H9 (cell line): ENCODE data around the gene MYO1E. TPM values are rescaled to one million over a fixed set of nuclear protein-coding genes. Genes with fewer than 3 reads are reported as not detected.

Source experiments
- DNase-seq: peaks from one replicate; pipeline ENCODE4 v3.0.0-alpha.2; 2017
- H2AFZ ChIP-seq: one replicate; pipeline ENCODE4 v1.6.1; 2013; ENCODE audit warnings: mild to moderate bottlenecking, low read length, control low read depth, moderate library complexity
- H2AK5ac ChIP-seq: 2 replicates; pipeline ENCODE4 v1.6.1; 2013; ENCODE audit warnings: low read length, control low read depth, mixed read lengths; ENCODE audit not compliant: insufficient read length
- H2BK120ac ChIP-seq: one replicate; pipeline ENCODE4 v1.6.1; 2013; ENCODE audit warnings: low read depth, mild to moderate bottlenecking, low read length, control low read depth, inconsistent platforms; ENCODE audit not compliant: poor library complexity, severe bottlenecking
- H2BK12ac ChIP-seq: 2 replicates; pipeline ENCODE4 v1.6.1; 2013; ENCODE audit warnings: low read length, control low read depth, mixed read lengths, low read depth; ENCODE audit not compliant: insufficient read length
- H2BK15ac ChIP-seq: 2 replicates; pipeline ENCODE4 v1.6.1; 2013; ENCODE audit warnings: low read depth, low read length, control low read depth
- H2BK20ac ChIP-seq: one replicate; pipeline ENCODE4 v1.6.1; 2013; ENCODE audit warnings: low read depth, mild to moderate bottlenecking, low read length, control low read depth, inconsistent platforms; ENCODE audit not compliant: poor library complexity, severe bottlenecking
- H2BK5ac ChIP-seq: 2 replicates; pipeline ENCODE4 v1.6.1; 2013; ENCODE audit warnings: low read length, control low read depth, mixed read lengths; ENCODE audit not compliant: insufficient read length
- H3K14ac ChIP-seq: 2 replicates; pipeline ENCODE4 v1.6.1; 2013; ENCODE audit warnings: low read length, control low read depth; ENCODE audit not compliant: insufficient read depth
- H3K18ac ChIP-seq: 2 replicates; pipeline ENCODE4 v1.6.1; 2013; ENCODE audit warnings: low read depth, mild to moderate bottlenecking, mixed read lengths, low read length, control low read depth; ENCODE audit not compliant: insufficient read length
- H3K23ac ChIP-seq: 2 replicates; pipeline ENCODE4 v1.6.1; 2013; ENCODE audit warnings: low read length, control low read depth, mixed read lengths, low read depth; ENCODE audit not compliant: insufficient read length
- H3K23me2 ChIP-seq: 2 replicates; pipeline ENCODE4 v1.6.1; 2013; ENCODE audit warnings: low read depth, mild to moderate bottlenecking, mixed read lengths, low read length, control low read depth; ENCODE audit not compliant: insufficient read length, poor library complexity, severe bottlenecking
- H3K27ac ChIP-seq: 2 replicates; pipeline ENCODE4 v1.5.1; 2013; ENCODE audit warnings: low read length, control low read depth, mixed read lengths, low read depth; ENCODE audit not compliant: insufficient read length
- H3K27me3 ChIP-seq: 2 replicates; pipeline ENCODE4 v1.6.1; 2013; ENCODE audit warnings: low read length, control low read depth, inconsistent platforms; ENCODE audit not compliant: insufficient read depth
- H3K4ac ChIP-seq: 2 replicates; pipeline ENCODE4 v1.6.1; 2013; ENCODE audit warnings: low read depth, mild to moderate bottlenecking, control low read depth, inconsistent platforms, low read length, moderate library complexity
- H3K4me1 ChIP-seq: 2 replicates; pipeline ENCODE4 v1.6.1; 2013; ENCODE audit warnings: low read length, control low read depth, inconsistent platforms; ENCODE audit not compliant: insufficient read depth
- H3K4me2 ChIP-seq: 2 replicates; pipeline ENCODE4 v1.6.1; 2013; ENCODE audit warnings: low read length, control low read depth, mixed read lengths; ENCODE audit not compliant: insufficient read length, insufficient read depth
- H3K56ac ChIP-seq: 2 replicates; pipeline ENCODE4 v1.6.1; 2013; ENCODE audit warnings: low read depth, mild to moderate bottlenecking, mixed read lengths, low read length, control low read depth; ENCODE audit not compliant: insufficient read length
- H3K79me1 ChIP-seq: 2 replicates; pipeline ENCODE4 v1.6.1; 2013; ENCODE audit warnings: low read depth, mild to moderate bottlenecking, moderate library complexity, low read length, control low read depth, inconsistent platforms; ENCODE audit not compliant: insufficient read depth, poor library complexity, severe bottlenecking
- H3K79me2 ChIP-seq: 2 replicates; pipeline ENCODE4 v1.6.1; 2013; ENCODE audit warnings: low read length, control low read depth, inconsistent platforms; ENCODE audit not compliant: insufficient read depth
- H3K9ac ChIP-seq: 2 replicates; pipeline ENCODE4 v1.6.1; 2013; ENCODE audit warnings: low read length, control low read depth, mixed read lengths; ENCODE audit not compliant: insufficient read length; ENCODE audit errors: extremely low read depth
- H3K9me3 ChIP-seq: one replicate; pipeline ENCODE4 v1.6.1; 2013; ENCODE audit warnings: low read depth, low read length, inconsistent platforms; ENCODE audit not compliant: control insufficient read depth
- H3T11ph ChIP-seq: one replicate; pipeline ENCODE4 v1.6.1; 2013; ENCODE audit warnings: mild to moderate bottlenecking, low read length, control low read depth, inconsistent platforms
- H4K20me1 ChIP-seq: one replicate; pipeline ENCODE4 v1.6.1; 2013; ENCODE audit not compliant: control insufficient read depth, insufficient read length, insufficient read depth
- H4K5ac ChIP-seq: 2 replicates; pipeline ENCODE4 v1.6.1; 2013; ENCODE audit warnings: low read depth, mild to moderate bottlenecking, mixed read lengths, low read length, control low read depth; ENCODE audit not compliant: insufficient read length
- H4K8ac ChIP-seq: replicated peaks from 2 replicates; pipeline ENCODE4 v1.6.1; 2013; ENCODE audit warnings: low read length, control low read depth, mixed read lengths, low read depth; ENCODE audit not compliant: insufficient read length
- H4K91ac ChIP-seq: 2 replicates; pipeline ENCODE4 v1.6.1; 2013; ENCODE audit warnings: low read depth, mild to moderate bottlenecking, moderate library complexity, mixed read lengths, low read length, control low read depth; ENCODE audit not compliant: insufficient read length
- H3K27ac Mint-ChIP-seq, 3 experiments: 2 replicates in 2 of 3; 3 replicates in 1 of 3; pipeline ENCODE4 v1.8.0; 2020 to 2021; ENCODE audit warnings: mixed read lengths in 3 of 3, mild to moderate bottlenecking in 1 of 3, moderate library complexity in 1 of 3
- H3K27me3 Mint-ChIP-seq: 2 replicates; pipeline ENCODE4 v1.8.0; 2021; ENCODE audit warnings: low read depth, mild to moderate bottlenecking, moderate library complexity, mixed read lengths
- H3K36me3 Mint-ChIP-seq, 3 experiments: 2 replicates in 2 of 3; 3 replicates in 1 of 3; pipeline ENCODE4 v1.8.0; 2020 to 2021; ENCODE audit warnings: low read depth in 3 of 3, mixed read lengths in 3 of 3; ENCODE audit not compliant: insufficient read depth in 1 of 3
- H3K4me1 Mint-ChIP-seq, 2 experiments: 2 replicates each; pipeline ENCODE4 v1.8.0; 2020; ENCODE audit warnings: mixed read lengths in 2 of 2
- H3K4me3 Mint-ChIP-seq, 2 experiments: 2 replicates in 1 of 2; 3 replicates in 1 of 2; pipeline ENCODE4 v1.8.0; 2020 to 2021; ENCODE audit warnings: mild to moderate bottlenecking in 2 of 2, mixed read lengths in 2 of 2, moderate library complexity in 1 of 2
- H3K9me3 Mint-ChIP-seq, 2 experiments: 2 replicates in 1 of 2; 3 replicates in 1 of 2; pipeline ENCODE4 v1.8.0; 2020; ENCODE audit warnings: mild to moderate bottlenecking in 2 of 2, mixed read lengths in 2 of 2, moderate library complexity in 1 of 2
- WGBS: extraction: QIAGEN DNeasy Blood & Tissue Kit; methylation state at CpG from one replicate; pipeline ENCODE4 v1.1.7; 2013; ENCODE audit warnings: missing lambda C conversion rate, low lambda C conversion rate, mixed read lengths; ENCODE audit not compliant: insufficient read length; ENCODE audit errors: extremely low coverage; 5-methylcytosine and 5-hydroxymethylcytosine counted together
- total RNA-seq: library from RNA; stranded (reverse); gene quantifications from 2 replicates; pipeline ENCODE4 v1.2.1, GENCODE V29; 2021
- TF ChIP-seq, protein P1 (sequence below): fragments of 200-600 bp; sonication (generic); conservative IDR thresholded peaks from 3 replicates; pipeline ENCODE4 v1.8.0; 2021; ENCODE audit warnings: antibody characterized with exemption, mild to moderate bottlenecking

Gene MYO1E
- total RNA-seq, 1 experiment from 2014 or later, result 235 TPM

DNA sequence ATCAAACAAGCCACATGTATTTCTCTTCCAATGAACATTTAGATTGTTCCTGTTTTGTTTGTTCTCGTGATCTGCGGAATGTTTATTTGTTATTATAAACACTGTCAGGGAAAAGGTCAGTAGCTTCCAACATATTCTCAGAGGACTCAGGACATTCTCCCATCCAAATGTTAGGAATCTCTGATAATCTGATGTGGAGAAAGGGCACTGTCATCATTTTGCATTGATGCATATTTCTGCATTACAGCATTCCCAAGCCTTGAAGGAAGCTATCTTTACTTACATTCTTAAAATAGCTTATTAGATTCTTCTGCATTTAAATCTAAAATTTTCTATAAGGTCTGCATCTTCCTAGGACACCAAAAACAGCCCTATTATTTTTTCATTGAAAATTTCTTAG lies 10.3 kb downstream of the MYO1E start:
- no peak overlapping the region for H2BK120ac ChIP-seq
- H2BK15ac ChIP-seq, result no peak overlapping the region
- peaks cover 10% of the 10 kb centered on the region for H3K79me1 ChIP-seq
- H4K20me1 ChIP-seq, result no peaks in the 10 kb centered on the region
- H3K14ac ChIP-seq, result no peak overlapping the region
- no CpG with 5 or more reads among the region's 2 CpGs for WGBS
- H3K4me3 Mint-ChIP-seq, result no peak overlapping the region
- no peak overlapping the region for H2AFZ ChIP-seq
- H3K23ac ChIP-seq, result no peak overlapping the region
- no peak overlapping the region for H4K91ac ChIP-seq
- H3K27ac ChIP-seq, result no peak overlapping the region
- H4K5ac ChIP-seq, result no peak overlapping the region
- H3K4me1 Mint-ChIP-seq, result peaks cover 25 to 29% of the 10 kb centered on the region in 2 experiments
- H3K23me2 ChIP-seq, result no peaks in the 10 kb centered on the region
- H3K56ac ChIP-seq, result no peak overlapping the region
- H3K27me3 Mint-ChIP-seq, result no peaks in the 10 kb centered on the region
- H3K4me1 ChIP-seq, result no peaks in the 10 kb centered on the region
- H2AK5ac ChIP-seq, result no peak overlapping the region
- peaks cover 11% of the 10 kb centered on the region; the same call in 1 of the 2 replicates for H3K79me2 ChIP-seq
- H3K9me3 Mint-ChIP-seq, result no peaks in the 10 kb centered on the region
- no peak overlapping the region for H3K4me2 ChIP-seq
- TF ChIP-seq, protein P1, sequence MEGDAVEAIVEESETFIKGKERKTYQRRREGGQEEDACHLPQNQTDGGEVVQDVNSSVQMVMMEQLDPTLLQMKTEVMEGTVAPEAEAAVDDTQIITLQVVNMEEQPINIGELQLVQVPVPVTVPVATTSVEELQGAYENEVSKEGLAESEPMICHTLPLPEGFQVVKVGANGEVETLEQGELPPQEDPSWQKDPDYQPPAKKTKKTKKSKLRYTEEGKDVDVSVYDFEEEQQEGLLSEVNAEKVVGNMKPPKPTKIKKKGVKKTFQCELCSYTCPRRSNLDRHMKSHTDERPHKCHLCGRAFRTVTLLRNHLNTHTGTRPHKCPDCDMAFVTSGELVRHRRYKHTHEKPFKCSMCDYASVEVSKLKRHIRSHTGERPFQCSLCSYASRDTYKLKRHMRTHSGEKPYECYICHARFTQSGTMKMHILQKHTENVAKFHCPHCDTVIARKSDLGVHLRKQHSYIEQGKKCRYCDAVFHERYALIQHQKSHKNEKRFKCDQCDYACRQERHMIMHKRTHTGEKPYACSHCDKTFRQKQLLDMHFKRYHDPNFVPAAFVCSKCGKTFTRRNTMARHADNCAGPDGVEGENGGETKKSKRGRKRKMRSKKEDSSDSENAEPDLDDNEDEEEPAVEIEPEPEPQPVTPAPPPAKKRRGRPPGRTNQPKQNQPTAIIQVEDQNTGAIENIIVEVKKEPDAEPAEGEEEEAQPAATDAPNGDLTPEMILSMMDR, result no peak
- no peak overlapping the region for H4K8ac ChIP-seq
- H2BK12ac ChIP-seq, result no peak overlapping the region
- H3K9me3 ChIP-seq, result no peaks in the 10 kb centered on the region
- no peak overlapping the region for H2BK20ac ChIP-seq
- H3K36me3 Mint-ChIP-seq, result peaks cover 12 to 38% (median 15%) of the 10 kb centered on the region in 3 experiments
- H3K18ac ChIP-seq, result no peak overlapping the region
- DNase-seq, result no peak
- no peaks in the 10 kb centered on the region for H3K27me3 ChIP-seq
- H2BK5ac ChIP-seq, result no peak overlapping the region
- H3T11ph ChIP-seq, result no peak overlapping the region
- H3K4ac ChIP-seq, result no peak overlapping the region
- H3K9ac ChIP-seq, result no peak overlapping the region
- no peak overlapping the region for H3K27ac Mint-ChIP-seq
